H9 (cell line): Measurements from ENCODE around the gene TRIM56. TPM values are rescaled to one million over a fixed set of nuclear protein-coding genes. Genes with fewer than 3 reads are reported as not detected.

ENCODE experiments used
- DNase-seq: peaks from one replicate; pipeline ENCODE4 v3.0.0-alpha.2; 2017
- H2AFZ ChIP-seq: one replicate; pipeline ENCODE4 v1.6.1; 2013; ENCODE audit warnings: mild to moderate bottlenecking, low read length, control low read depth, moderate library complexity
- H2AK5ac ChIP-seq: 2 replicates; pipeline ENCODE4 v1.6.1; 2013; ENCODE audit warnings: low read length, control low read depth, mixed read lengths; ENCODE audit not compliant: insufficient read length
- H2BK120ac ChIP-seq: one replicate; pipeline ENCODE4 v1.6.1; 2013; ENCODE audit warnings: low read depth, mild to moderate bottlenecking, low read length, control low read depth, inconsistent platforms; ENCODE audit not compliant: poor library complexity, severe bottlenecking
- H2BK12ac ChIP-seq: 2 replicates; pipeline ENCODE4 v1.6.1; 2013; ENCODE audit warnings: low read length, control low read depth, mixed read lengths, low read depth; ENCODE audit not compliant: insufficient read length
- H2BK15ac ChIP-seq: 2 replicates; pipeline ENCODE4 v1.6.1; 2013; ENCODE audit warnings: low read depth, low read length, control low read depth
- H2BK20ac ChIP-seq: one replicate; pipeline ENCODE4 v1.6.1; 2013; ENCODE audit warnings: low read depth, mild to moderate bottlenecking, low read length, control low read depth, inconsistent platforms; ENCODE audit not compliant: poor library complexity, severe bottlenecking
- H2BK5ac ChIP-seq: 2 replicates; pipeline ENCODE4 v1.6.1; 2013; ENCODE audit warnings: low read length, control low read depth, mixed read lengths; ENCODE audit not compliant: insufficient read length
- H3K14ac ChIP-seq: 2 replicates; pipeline ENCODE4 v1.6.1; 2013; ENCODE audit warnings: low read length, control low read depth; ENCODE audit not compliant: insufficient read depth
- H3K18ac ChIP-seq: 2 replicates; pipeline ENCODE4 v1.6.1; 2013; ENCODE audit warnings: low read depth, mild to moderate bottlenecking, mixed read lengths, low read length, control low read depth; ENCODE audit not compliant: insufficient read length
- H3K23ac ChIP-seq: 2 replicates; pipeline ENCODE4 v1.6.1; 2013; ENCODE audit warnings: low read length, control low read depth, mixed read lengths, low read depth; ENCODE audit not compliant: insufficient read length
- H3K23me2 ChIP-seq: 2 replicates; pipeline ENCODE4 v1.6.1; 2013; ENCODE audit warnings: low read depth, mild to moderate bottlenecking, mixed read lengths, low read length, control low read depth; ENCODE audit not compliant: insufficient read length, poor library complexity, severe bottlenecking
- H3K27ac ChIP-seq: 2 replicates; pipeline ENCODE4 v1.5.1; 2013; ENCODE audit warnings: low read length, control low read depth, mixed read lengths, low read depth; ENCODE audit not compliant: insufficient read length
- H3K27me3 ChIP-seq: 2 replicates; pipeline ENCODE4 v1.6.1; 2013; ENCODE audit warnings: low read length, control low read depth, inconsistent platforms; ENCODE audit not compliant: insufficient read depth
- H3K4ac ChIP-seq: 2 replicates; pipeline ENCODE4 v1.6.1; 2013; ENCODE audit warnings: low read depth, mild to moderate bottlenecking, control low read depth, inconsistent platforms, low read length, moderate library complexity
- H3K4me1 ChIP-seq: 2 replicates; pipeline ENCODE4 v1.6.1; 2013; ENCODE audit warnings: low read length, control low read depth, inconsistent platforms; ENCODE audit not compliant: insufficient read depth
- H3K4me2 ChIP-seq: 2 replicates; pipeline ENCODE4 v1.6.1; 2013; ENCODE audit warnings: low read length, control low read depth, mixed read lengths; ENCODE audit not compliant: insufficient read length, insufficient read depth
- H3K56ac ChIP-seq: 2 replicates; pipeline ENCODE4 v1.6.1; 2013; ENCODE audit warnings: low read depth, mild to moderate bottlenecking, mixed read lengths, low read length, control low read depth; ENCODE audit not compliant: insufficient read length
- H3K79me1 ChIP-seq: 2 replicates; pipeline ENCODE4 v1.6.1; 2013; ENCODE audit warnings: low read depth, mild to moderate bottlenecking, moderate library complexity, low read length, control low read depth, inconsistent platforms; ENCODE audit not compliant: insufficient read depth, poor library complexity, severe bottlenecking
- H3K79me2 ChIP-seq: 2 replicates; pipeline ENCODE4 v1.6.1; 2013; ENCODE audit warnings: low read length, control low read depth, inconsistent platforms; ENCODE audit not compliant: insufficient read depth
- H3K9ac ChIP-seq: 2 replicates; pipeline ENCODE4 v1.6.1; 2013; ENCODE audit warnings: low read length, control low read depth, mixed read lengths; ENCODE audit not compliant: insufficient read length; ENCODE audit errors: extremely low read depth
- H3K9me3 ChIP-seq: one replicate; pipeline ENCODE4 v1.6.1; 2013; ENCODE audit warnings: low read depth, low read length, inconsistent platforms; ENCODE audit not compliant: control insufficient read depth
- H3T11ph ChIP-seq: one replicate; pipeline ENCODE4 v1.6.1; 2013; ENCODE audit warnings: mild to moderate bottlenecking, low read length, control low read depth, inconsistent platforms
- H4K20me1 ChIP-seq: one replicate; pipeline ENCODE4 v1.6.1; 2013; ENCODE audit not compliant: control insufficient read depth, insufficient read length, insufficient read depth
- H4K5ac ChIP-seq: 2 replicates; pipeline ENCODE4 v1.6.1; 2013; ENCODE audit warnings: low read depth, mild to moderate bottlenecking, mixed read lengths, low read length, control low read depth; ENCODE audit not compliant: insufficient read length
- H4K8ac ChIP-seq: replicated peaks from 2 replicates; pipeline ENCODE4 v1.6.1; 2013; ENCODE audit warnings: low read length, control low read depth, mixed read lengths, low read depth; ENCODE audit not compliant: insufficient read length
- H4K91ac ChIP-seq: 2 replicates; pipeline ENCODE4 v1.6.1; 2013; ENCODE audit warnings: low read depth, mild to moderate bottlenecking, moderate library complexity, mixed read lengths, low read length, control low read depth; ENCODE audit not compliant: insufficient read length
- H3K27ac Mint-ChIP-seq, 3 experiments: 2 replicates in 2 of 3; 3 replicates in 1 of 3; pipeline ENCODE4 v1.8.0; 2020 to 2021; ENCODE audit warnings: mixed read lengths in 3 of 3, mild to moderate bottlenecking in 1 of 3, moderate library complexity in 1 of 3
- H3K27me3 Mint-ChIP-seq: 2 replicates; pipeline ENCODE4 v1.8.0; 2021; ENCODE audit warnings: low read depth, mild to moderate bottlenecking, moderate library complexity, mixed read lengths
- H3K36me3 Mint-ChIP-seq, 3 experiments: 2 replicates in 2 of 3; 3 replicates in 1 of 3; pipeline ENCODE4 v1.8.0; 2020 to 2021; ENCODE audit warnings: low read depth in 3 of 3, mixed read lengths in 3 of 3; ENCODE audit not compliant: insufficient read depth in 1 of 3
- H3K4me1 Mint-ChIP-seq, 2 experiments: 2 replicates each; pipeline ENCODE4 v1.8.0; 2020; ENCODE audit warnings: mixed read lengths in 2 of 2
- H3K4me3 Mint-ChIP-seq, 2 experiments: 2 replicates in 1 of 2; 3 replicates in 1 of 2; pipeline ENCODE4 v1.8.0; 2020 to 2021; ENCODE audit warnings: mild to moderate bottlenecking in 2 of 2, mixed read lengths in 2 of 2, moderate library complexity in 1 of 2
- H3K9me3 Mint-ChIP-seq, 2 experiments: 2 replicates in 1 of 2; 3 replicates in 1 of 2; pipeline ENCODE4 v1.8.0; 2020; ENCODE audit warnings: mild to moderate bottlenecking in 2 of 2, mixed read lengths in 2 of 2, moderate library complexity in 1 of 2
- CTCF ChIP-seq: fragments of 200-600 bp; sonication (generic); conservative IDR thresholded peaks from 3 replicates; pipeline ENCODE4 v1.8.0; 2021; ENCODE audit warnings: antibody characterized with exemption, mild to moderate bottlenecking
- WGBS: extraction: QIAGEN DNeasy Blood & Tissue Kit; methylation state at CpG from one replicate; pipeline ENCODE4 v1.1.7; 2013; ENCODE audit warnings: missing lambda C conversion rate, low lambda C conversion rate, mixed read lengths; ENCODE audit not compliant: insufficient read length; ENCODE audit errors: extremely low coverage; 5-methylcytosine and 5-hydroxymethylcytosine counted together
- total RNA-seq: library from RNA; stranded (reverse); gene quantifications from 2 replicates; pipeline ENCODE4 v1.2.1, GENCODE V29; 2021

Gene TRIM56
- total RNA-seq, 1 experiment from 2014 or later, result 21.8 TPM

- Mint-ChIP-seq H3K27me3 (no peaks in the 10 kb centered on the region), H3K27ac (peak overlapping the region; percentile 28 to 97 (median 31); a peak in 3 of 7 replicates), H3K9me3 (no peaks in the 10 kb centered on the region; a peak in 1 of 5 replicates), H3K36me3 (peaks cover 1 to 18% (median 6%) of the 10 kb centered on the region in 3 experiments; a peak in 4 of 7 replicates), H3K4me1 (peaks cover 10 to 12% of the 10 kb centered on the region in 2 experiments), H3K4me3 (peak overlapping the region; percentile 82 to 88)
- Histone ChIP-seq H3K9ac (no peak overlapping the region), H4K8ac (no peak overlapping the region), H3K23me2 (peaks cover 15% of the 10 kb centered on the region), H2AK5ac (no peak overlapping the region), H2AFZ (no peak overlapping the region), H3K4me1 (peaks cover 4% of the 10 kb centered on the region; the same call in 1 of the 2 replicates), H2BK5ac (no peak overlapping the region), H3K23ac (no peak overlapping the region), H3K4ac (no peak overlapping the region), H4K91ac (no peak overlapping the region), H3T11ph (no peak overlapping the region), H3K4me2 (peak overlapping the region; percentile 94), H2BK15ac (no peak overlapping the region), H4K20me1 (no peaks in the 10 kb centered on the region), H3K18ac (no peak overlapping the region), H3K79me1 (peaks cover 3% of the 10 kb centered on the region), H4K5ac (no peak overlapping the region), H2BK120ac (no peak overlapping the region), H3K9me3 (no peaks in the 10 kb centered on the region), H3K27me3 (no peaks in the 10 kb centered on the region), H3K27ac (no peak overlapping the region), H3K56ac (no peak overlapping the region), H3K79me2 (peaks cover 4% of the 10 kb centered on the region; the same call in 1 of the 2 replicates), H3K14ac (no peak overlapping the region), H2BK12ac (no peak overlapping the region), H2BK20ac (no peak overlapping the region)
- DNase-seq, result no peak
- no peak for TF ChIP-seq CTCF
- WGBS, result no CpG with 5 or more reads among the region's 5 CpGs
Observed at GRCh38 chr7:101084865-101085161, 468 bp upstream of the TRIM56 start.
